SK-N-SH (cell line): ENCODE measurements around the gene ERBB2. TPM values are rescaled to one million over a fixed set of nuclear protein-coding genes. Genes with fewer than 3 reads are reported as not detected.

Source experiments
- CTCF ChIA-PET: fragments of 300-600, 350-600 bp; formaldehyde crosslinking; extraction: SDS; loops from one replicate; lab custom pipeline; 2021; lab: Yijun Ruan, JAX
- POLR2A ChIA-PET: fragments of 350-600 bp; sonication (Branson Sonifier 250); formaldehyde crosslinking; extraction: SDS; loops from one replicate; lab custom pipeline; 2020; ENCODE audit warnings: antibody characterized with exemption, inconsistent platforms; lab: Yijun Ruan, JAX
- DNase-seq: peaks from one replicate; pipeline ENCODE4 v3.0.0; 2012
- H2AFZ ChIP-seq: fragments of 200-600 bp; sonication (generic); 2 replicates; pipeline ENCODE4 v1.8.1; 2016; ENCODE audit warnings: antibody characterized with exemption, mild to moderate bottlenecking, low read depth
- H3F3A ChIP-seq: fragments of 200-600 bp; sonication (generic); replicated peaks from 2 replicates; pipeline ENCODE3; 2016; ENCODE audit warnings: antibody characterized with exemption, mild to moderate bottlenecking; ENCODE audit not compliant: insufficient read depth
- H3K27ac ChIP-seq, 2 experiments: fragments of 200-500 bp in 1 of 2; fragments of 200-600 bp in 1 of 2; sonication (Bioruptor generic) in 1 of 2; sonication (generic), shearing (Covaris generic) in 1 of 2; 2 replicates each; pipeline versions ENCODE4 v1.5.1 to v1.6.1; 2014 to 2016; ENCODE audit warnings: low read depth in 2 of 2, inconsistent platforms in 1 of 2, low read length in 1 of 2, mild to moderate bottlenecking in 1 of 2, mixed read lengths in 1 of 2
- H3K27me3 ChIP-seq: fragments of 200-600 bp; sonication (generic), shearing (Covaris generic); 2 replicates; pipeline ENCODE4 v1.6.1; 2016; ENCODE audit warnings: mixed run types; ENCODE audit not compliant: insufficient read depth
- H3K36me3 ChIP-seq, 2 experiments: fragments of 200-500 bp in 1 of 2; fragments of 200-600 bp in 1 of 2; sonication (Bioruptor generic) in 1 of 2; sonication (generic) in 1 of 2; replicated peaks in 1 of 2; 2 replicates each; pipeline versions ENCODE3 to v1.5.1; 2014 to 2016; ENCODE audit warnings: low read length in 1 of 2, mild to moderate bottlenecking in 1 of 2; ENCODE audit not compliant: insufficient read depth in 2 of 2, control insufficient read depth in 1 of 2
- H3K4me1 ChIP-seq, 2 experiments: fragments of 200-500 bp in 1 of 2; fragments of 200-600 bp in 1 of 2; sonication (Bioruptor generic) in 1 of 2; sonication (generic), shearing (Covaris generic) in 1 of 2; 2 replicates each; pipeline versions ENCODE4 v1.5.1 to v1.6.1; 2014 to 2016; ENCODE audit warnings: low read depth in 1 of 2, low read length in 1 of 2, mixed run types in 1 of 2; ENCODE audit not compliant: insufficient read depth in 2 of 2, control insufficient read depth in 1 of 2
- H3K4me2 ChIP-seq: fragments of 200-600 bp; sonication (generic), shearing (Covaris generic); 2 replicates; pipeline ENCODE4 v1.6.1; 2017; ENCODE audit warnings: mixed run types
- H3K4me3 ChIP-seq, 2 experiments: fragments of 200-500 bp in 1 of 2; fragments of 200-600 bp in 1 of 2; sonication (Bioruptor generic) in 1 of 2; sonication (generic), shearing (Covaris generic) in 1 of 2; 2 replicates each; pipeline versions ENCODE4 v1.5.1 to v1.8.1; 2014 to 2016; ENCODE audit warnings: low read depth in 2 of 2, inconsistent platforms in 1 of 2, low read length in 1 of 2, mild to moderate bottlenecking in 1 of 2, mixed read lengths in 1 of 2, moderate library complexity in 1 of 2
- H3K79me2 ChIP-seq: fragments of 200-600 bp; sonication (generic); 2 replicates; pipeline ENCODE4 v1.8.1; 2017; ENCODE audit warnings: mild to moderate bottlenecking; ENCODE audit not compliant: insufficient read depth
- H3K9ac ChIP-seq: fragments of 200-600 bp; sonication (generic); 2 replicates; pipeline ENCODE4 v1.6.1; 2017; ENCODE audit warnings: mixed run types
- H3K9me2 ChIP-seq: fragments of 200-600 bp; sonication (generic); 2 replicates; pipeline ENCODE4 v1.6.1; 2017; ENCODE audit warnings: mixed run types
- H3K9me3 ChIP-seq: fragments of 200-600 bp; sonication (generic); 2 replicates; pipeline ENCODE4 v1.6.1; 2017; ENCODE audit warnings: mixed run types, mild to moderate bottlenecking, moderate library complexity
- H4K20me1 ChIP-seq: fragments of 200-600 bp; sonication (generic); 2 replicates; pipeline ENCODE4 v1.6.1; 2017; ENCODE audit warnings: mild to moderate bottlenecking, mixed run types; ENCODE audit not compliant: insufficient read depth
- EP300 ChIP-seq, 2 experiments: IDR thresholded peaks; 2 replicates each; pipeline versions ENCODE4 v1.4.0 to v1.6.1; 2012; ENCODE audit warnings: borderline replicate concordance in 1 of 2, low read depth in 1 of 2, low read length in 1 of 2
- FOSL2 ChIP-seq: IDR thresholded peaks from 2 replicates; pipeline ENCODE4 v1.4.0; 2012; ENCODE audit warnings: low read depth, mild to moderate bottlenecking, moderate library complexity, borderline replicate concordance
- GABPA ChIP-seq: IDR thresholded peaks from 2 replicates; pipeline ENCODE4 v1.4.0; 2012; ENCODE audit warnings: low read depth, mild to moderate bottlenecking
- GATA2 ChIP-seq: sonication (generic); formaldehyde crosslinking; IDR thresholded peaks from 2 replicates; pipeline ENCODE4 v1.5.0; 2020; ENCODE audit warnings: mild to moderate bottlenecking, missing genetic modification reagents
- JUND ChIP-seq: IDR thresholded peaks from 2 replicates; pipeline ENCODE4 v1.4.0; 2012
- NFIC ChIP-seq: IDR thresholded peaks from 2 replicates; pipeline ENCODE4 v1.4.0; 2012; ENCODE audit warnings: borderline replicate concordance
- NRF1 ChIP-seq: IDR thresholded peaks from 2 replicates; pipeline ENCODE4 v1.6.1; 2012; ENCODE audit warnings: low read depth, mild to moderate bottlenecking, low read length
- RAD21 ChIP-seq: IDR thresholded peaks from 2 replicates; pipeline ENCODE4 v1.6.1; 2012; ENCODE audit warnings: mild to moderate bottlenecking, low read length
- RCOR1 ChIP-seq: fragments of 150-350 bp; IDR thresholded peaks from 2 replicates; pipeline ENCODE4 v1.6.1; 2017; ENCODE audit warnings: antibody characterized with exemption, low read length
- RFX5 ChIP-seq: IDR thresholded peaks from 2 replicates; pipeline ENCODE4 v1.6.1; 2012; ENCODE audit warnings: mild to moderate bottlenecking, improper control_type of control experiment, low read length
- SIN3A ChIP-seq: IDR thresholded peaks from 2 replicates; pipeline ENCODE4 v1.6.1; 2012; ENCODE audit warnings: low read depth, mild to moderate bottlenecking, low read length, moderate library complexity, borderline replicate concordance
- SMC3 ChIP-seq: IDR thresholded peaks from 2 replicates; pipeline ENCODE4 v1.6.1; 2012; ENCODE audit warnings: low read depth, low read length, improper control_type of control experiment
- TAF1 ChIP-seq: IDR thresholded peaks from 2 replicates; pipeline ENCODE4 v1.6.1; 2012; ENCODE audit warnings: low read depth, mild to moderate bottlenecking, low read length, moderate library complexity, borderline replicate concordance
- TEAD4 ChIP-seq: IDR thresholded peaks from 2 replicates; pipeline ENCODE4 v1.4.0; 2012; ENCODE audit warnings: mild to moderate bottlenecking, borderline replicate concordance; ENCODE audit not compliant: insufficient read depth
- YY1 ChIP-seq: IDR thresholded peaks from 2 replicates; pipeline ENCODE4 v1.4.0; 2012; ENCODE audit warnings: low read depth, mild to moderate bottlenecking
- WGBS: methylation state at CpG from one replicate; pipeline ENCODE4 v1.1.6; 2017; ENCODE audit warnings: low lambda C conversion rate; 5-methylcytosine and 5-hydroxymethylcytosine counted together
- polyA plus RNA-seq, 3 experiments: library from polyadenylated mRNA; depleted of rRNA; stranded (reverse); fragments of >200 nt; gene quantifications; 2 replicates each; pipeline ENCODE4 v1.2.3, GENCODE V29; 2012
- TF ChIP-seq, protein P1 (sequence below): IDR thresholded peaks from 2 replicates; pipeline ENCODE4 v1.4.0; 2012; ENCODE audit warnings: low read depth
- TF ChIP-seq, protein P2 (sequence below): IDR thresholded peaks from 2 replicates; pipeline ENCODE4 v1.4.0; 2012; ENCODE audit warnings: low read depth, borderline replicate concordance
- TF ChIP-seq, protein P3 (sequence below): fragments of 150-350 bp; IDR thresholded peaks from 2 replicates; pipeline ENCODE4 v1.6.1; 2016; ENCODE audit warnings: mild to moderate bottlenecking, low read depth, low read length
- TF ChIP-seq, protein P4 (sequence below): fragments of 200-600 bp; sonication (generic); IDR thresholded peaks from 2 replicates; pipeline ENCODE4 v1.6.1; 2017; ENCODE audit warnings: antibody characterized with exemption, mild to moderate bottlenecking, moderate library complexity

The ERBB2 gene
- polyA plus RNA-seq, 1 of the 3 experiments (the other 2 are of a cell fraction), result 1.9 TPM

DNA sequence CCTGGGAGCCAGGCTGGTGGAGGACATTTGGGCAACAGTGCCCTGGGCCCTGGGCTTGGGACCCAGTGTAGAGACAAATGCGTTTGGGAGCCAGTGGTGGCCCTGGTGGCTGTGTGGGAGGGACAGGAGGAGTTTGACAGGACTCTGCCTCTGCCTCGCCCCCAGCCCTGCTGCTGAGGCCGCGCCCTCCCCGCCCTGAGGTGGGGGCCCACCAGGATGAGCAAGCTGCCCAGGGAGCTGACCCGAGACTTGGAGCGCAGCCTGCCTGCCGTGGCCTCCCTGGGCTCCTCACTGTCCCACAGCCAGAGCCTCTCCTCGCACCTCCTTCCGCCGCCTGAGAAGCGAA, 46.6 kb upstream of the ERBB2 start:
- Histone ChIP-seq H3K9me3 (no peaks in the 10 kb centered on the region), H4K20me1 (peaks cover 7% of the 10 kb centered on the region; the same call in 1 of the 2 replicates), H3K36me3 (peaks cover 0 to 11% of the 10 kb centered on the region in 2 experiments), H3K79me2 (peaks cover 9% of the 10 kb centered on the region; the same call in 1 of the 2 replicates), H3K4me2 (no peak overlapping the region), H3K4me1 (peaks cover 0 to 4% of the 10 kb centered on the region in 2 experiments; a peak in 1 of 4 replicates), H3K9me2 (no peaks in the 10 kb centered on the region), H3K4me3 (no peak overlapping the region), H3K27ac (no peak overlapping the region; a peak in 1 of 4 replicates), H2AFZ (no peak overlapping the region), H3K27me3 (no peaks in the 10 kb centered on the region), H3K9ac (no peak overlapping the region), H3F3A (no peaks in the 10 kb centered on the region)
- 81% methylated on average over 6 of the region's 12 CpGs for WGBS
- ChIA-PET CTCF (interaction anchor here (0.7 to 7.6 kb wide), 22 partner anchors 12 to 373 kb away, joined by 3 to 149 read pairs (median 5); partner anchors contain the start of genes PGAP3, PNMT, PPP1R1B and STARD3), POLR2A (no interaction called here)
- no peak for DNase-seq
- TF ChIP-seq, protein P1, sequence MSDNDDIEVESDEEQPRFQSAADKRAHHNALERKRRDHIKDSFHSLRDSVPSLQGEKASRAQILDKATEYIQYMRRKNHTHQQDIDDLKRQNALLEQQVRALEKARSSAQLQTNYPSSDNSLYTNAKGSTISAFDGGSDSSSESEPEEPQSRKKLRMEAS, result no peak
- TF ChIP-seq FOSL2 (no peak), GABPA (no peak), NRF1 (no peak), SMC3 (no peak), RCOR1 (no peak), EP300 (IDR thresholded peaks at IDR 0.05; ENCODE audit: borderline replicate concordance in 1 of 2, low read depth in 1 of 2, low read length in 1 of 2) (no peak), TAF1 (no peak), TEAD4 (no peak), NFIC (no peak), GATA2 (CRISPR knock-in tag) (no peak), JUND (no peak), RFX5 (no peak)
- TF ChIP-seq, protein P2, sequence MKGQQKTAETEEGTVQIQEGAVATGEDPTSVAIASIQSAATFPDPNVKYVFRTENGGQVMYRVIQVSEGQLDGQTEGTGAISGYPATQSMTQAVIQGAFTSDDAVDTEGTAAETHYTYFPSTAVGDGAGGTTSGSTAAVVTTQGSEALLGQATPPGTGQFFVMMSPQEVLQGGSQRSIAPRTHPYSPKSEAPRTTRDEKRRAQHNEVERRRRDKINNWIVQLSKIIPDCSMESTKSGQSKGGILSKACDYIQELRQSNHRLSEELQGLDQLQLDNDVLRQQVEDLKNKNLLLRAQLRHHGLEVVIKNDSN, result no peak
- TF ChIP-seq, protein P3, sequence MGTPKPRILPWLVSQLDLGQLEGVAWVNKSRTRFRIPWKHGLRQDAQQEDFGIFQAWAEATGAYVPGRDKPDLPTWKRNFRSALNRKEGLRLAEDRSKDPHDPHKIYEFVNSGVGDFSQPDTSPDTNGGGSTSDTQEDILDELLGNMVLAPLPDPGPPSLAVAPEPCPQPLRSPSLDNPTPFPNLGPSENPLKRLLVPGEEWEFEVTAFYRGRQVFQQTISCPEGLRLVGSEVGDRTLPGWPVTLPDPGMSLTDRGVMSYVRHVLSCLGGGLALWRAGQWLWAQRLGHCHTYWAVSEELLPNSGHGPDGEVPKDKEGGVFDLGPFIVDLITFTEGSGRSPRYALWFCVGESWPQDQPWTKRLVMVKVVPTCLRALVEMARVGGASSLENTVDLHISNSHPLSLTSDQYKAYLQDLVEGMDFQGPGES, result no peak

DNA sequence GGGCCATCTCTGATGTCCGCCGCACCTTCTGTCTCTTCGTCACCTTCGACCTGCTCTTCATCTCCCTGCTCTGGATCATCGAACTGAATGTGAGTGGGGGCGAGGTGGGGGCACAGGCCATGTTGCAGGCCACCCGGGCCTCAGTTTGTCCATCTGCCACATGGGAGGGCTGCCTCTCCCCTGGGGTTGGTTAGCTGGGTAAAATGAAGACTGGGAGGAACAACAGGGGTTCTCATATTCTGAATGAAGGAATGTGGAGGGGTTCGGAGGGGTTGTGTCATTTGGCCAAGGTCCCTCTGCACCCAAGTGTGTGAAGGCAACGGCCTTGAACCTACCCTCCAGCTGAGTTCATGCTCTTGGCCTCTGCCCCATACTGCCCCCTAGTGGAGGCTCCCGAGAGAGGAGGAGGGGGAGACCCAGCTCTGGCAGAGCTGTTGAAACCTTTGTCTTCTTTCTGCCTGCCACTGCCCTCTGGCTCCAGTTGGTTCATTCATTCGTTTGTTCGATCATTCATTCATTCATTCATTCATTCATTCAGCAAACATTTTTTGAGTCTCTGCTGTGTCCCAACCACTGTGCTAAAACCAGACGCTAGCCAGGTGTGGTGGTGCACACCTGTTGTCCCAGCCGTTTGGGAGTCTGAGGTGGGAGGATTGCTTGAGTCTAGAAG, 46.1 kb upstream of the ERBB2 start:
- H3F3A ChIP-seq, result no peaks in the 10 kb centered on the region
- DNase-seq, result peak; percentile 92
- H3K27me3 ChIP-seq, result no peaks in the 10 kb centered on the region
- no peaks in the 10 kb centered on the region for H3K9me3 ChIP-seq
- H3K9me2 ChIP-seq, result no peaks in the 10 kb centered on the region
- WGBS, result 52% methylated on average over 13 of the region's 14 CpGs
- no peak for TF ChIP-seq GATA2 (CRISPR knock-in tag)
- TF ChIP-seq YY1, result no peak
- TF ChIP-seq RAD21, result peak; percentile 26; the same call in 1 of the 2 replicates
- TF ChIP-seq, protein P4, sequence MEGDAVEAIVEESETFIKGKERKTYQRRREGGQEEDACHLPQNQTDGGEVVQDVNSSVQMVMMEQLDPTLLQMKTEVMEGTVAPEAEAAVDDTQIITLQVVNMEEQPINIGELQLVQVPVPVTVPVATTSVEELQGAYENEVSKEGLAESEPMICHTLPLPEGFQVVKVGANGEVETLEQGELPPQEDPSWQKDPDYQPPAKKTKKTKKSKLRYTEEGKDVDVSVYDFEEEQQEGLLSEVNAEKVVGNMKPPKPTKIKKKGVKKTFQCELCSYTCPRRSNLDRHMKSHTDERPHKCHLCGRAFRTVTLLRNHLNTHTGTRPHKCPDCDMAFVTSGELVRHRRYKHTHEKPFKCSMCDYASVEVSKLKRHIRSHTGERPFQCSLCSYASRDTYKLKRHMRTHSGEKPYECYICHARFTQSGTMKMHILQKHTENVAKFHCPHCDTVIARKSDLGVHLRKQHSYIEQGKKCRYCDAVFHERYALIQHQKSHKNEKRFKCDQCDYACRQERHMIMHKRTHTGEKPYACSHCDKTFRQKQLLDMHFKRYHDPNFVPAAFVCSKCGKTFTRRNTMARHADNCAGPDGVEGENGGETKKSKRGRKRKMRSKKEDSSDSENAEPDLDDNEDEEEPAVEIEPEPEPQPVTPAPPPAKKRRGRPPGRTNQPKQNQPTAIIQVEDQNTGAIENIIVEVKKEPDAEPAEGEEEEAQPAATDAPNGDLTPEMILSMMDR, result peak; percentile 93
- no peak for TF ChIP-seq SIN3A
- no peak for TF ChIP-seq SMC3
- H3K27ac ChIP-seq, result no peak overlapping the region
- peaks cover 5% of the 10 kb centered on the region; the same call in 1 of the 2 replicates for H3K79me2 ChIP-seq
- no peak overlapping the region for H2AFZ ChIP-seq
- H3K4me3 ChIP-seq, result no peak overlapping the region; a peak in 1 of 4 replicates
- H4K20me1 ChIP-seq, result peaks cover 7% of the 10 kb centered on the region; the same call in 1 of the 2 replicates
- peaks cover 0 to 4% of the 10 kb centered on the region in 2 experiments; a peak in 1 of 4 replicates for H3K4me1 ChIP-seq
- no peak overlapping the region for H3K4me2 ChIP-seq
- no peak overlapping the region for H3K9ac ChIP-seq
- POLR2A ChIA-PET, result no interaction called here
- CTCF ChIA-PET, result interaction anchor here (0.6 to 7.6 kb wide), 27 partner anchors 13 to 373 kb away, joined by 3 to 149 read pairs (median 4); partner anchors contain the start of genes ERBB2, PGAP3, PNMT and PPP1R1B
- peaks cover 0 to 12% of the 10 kb centered on the region in 2 experiments for H3K36me3 ChIP-seq
